H9 (cell line): ENCODE measurements around the gene PLEKHA8. TPM values are rescaled to one million over a fixed set of nuclear protein-coding genes. Genes with fewer than 3 reads are reported as not detected.

Experiments used
- DNase-seq: peaks from one replicate; pipeline ENCODE4 v3.0.0-alpha.2; 2017
- H2AFZ ChIP-seq: one replicate; pipeline ENCODE4 v1.6.1; 2013; ENCODE audit warnings: mild to moderate bottlenecking, low read length, control low read depth, moderate library complexity
- H2AK5ac ChIP-seq: 2 replicates; pipeline ENCODE4 v1.6.1; 2013; ENCODE audit warnings: low read length, control low read depth, mixed read lengths; ENCODE audit not compliant: insufficient read length
- H2BK120ac ChIP-seq: one replicate; pipeline ENCODE4 v1.6.1; 2013; ENCODE audit warnings: low read depth, mild to moderate bottlenecking, low read length, control low read depth, inconsistent platforms; ENCODE audit not compliant: poor library complexity, severe bottlenecking
- H2BK12ac ChIP-seq: 2 replicates; pipeline ENCODE4 v1.6.1; 2013; ENCODE audit warnings: low read length, control low read depth, mixed read lengths, low read depth; ENCODE audit not compliant: insufficient read length
- H2BK15ac ChIP-seq: 2 replicates; pipeline ENCODE4 v1.6.1; 2013; ENCODE audit warnings: low read depth, low read length, control low read depth
- H2BK20ac ChIP-seq: one replicate; pipeline ENCODE4 v1.6.1; 2013; ENCODE audit warnings: low read depth, mild to moderate bottlenecking, low read length, control low read depth, inconsistent platforms; ENCODE audit not compliant: poor library complexity, severe bottlenecking
- H2BK5ac ChIP-seq: 2 replicates; pipeline ENCODE4 v1.6.1; 2013; ENCODE audit warnings: low read length, control low read depth, mixed read lengths; ENCODE audit not compliant: insufficient read length
- H3K14ac ChIP-seq: 2 replicates; pipeline ENCODE4 v1.6.1; 2013; ENCODE audit warnings: low read length, control low read depth; ENCODE audit not compliant: insufficient read depth
- H3K18ac ChIP-seq: 2 replicates; pipeline ENCODE4 v1.6.1; 2013; ENCODE audit warnings: low read depth, mild to moderate bottlenecking, mixed read lengths, low read length, control low read depth; ENCODE audit not compliant: insufficient read length
- H3K23ac ChIP-seq: 2 replicates; pipeline ENCODE4 v1.6.1; 2013; ENCODE audit warnings: low read length, control low read depth, mixed read lengths, low read depth; ENCODE audit not compliant: insufficient read length
- H3K23me2 ChIP-seq: 2 replicates; pipeline ENCODE4 v1.6.1; 2013; ENCODE audit warnings: low read depth, mild to moderate bottlenecking, mixed read lengths, low read length, control low read depth; ENCODE audit not compliant: insufficient read length, poor library complexity, severe bottlenecking
- H3K27ac ChIP-seq: 2 replicates; pipeline ENCODE4 v1.5.1; 2013; ENCODE audit warnings: low read length, control low read depth, mixed read lengths, low read depth; ENCODE audit not compliant: insufficient read length
- H3K27me3 ChIP-seq: 2 replicates; pipeline ENCODE4 v1.6.1; 2013; ENCODE audit warnings: low read length, control low read depth, inconsistent platforms; ENCODE audit not compliant: insufficient read depth
- H3K4ac ChIP-seq: 2 replicates; pipeline ENCODE4 v1.6.1; 2013; ENCODE audit warnings: low read depth, mild to moderate bottlenecking, control low read depth, inconsistent platforms, low read length, moderate library complexity
- H3K4me1 ChIP-seq: 2 replicates; pipeline ENCODE4 v1.6.1; 2013; ENCODE audit warnings: low read length, control low read depth, inconsistent platforms; ENCODE audit not compliant: insufficient read depth
- H3K4me2 ChIP-seq: 2 replicates; pipeline ENCODE4 v1.6.1; 2013; ENCODE audit warnings: low read length, control low read depth, mixed read lengths; ENCODE audit not compliant: insufficient read length, insufficient read depth
- H3K56ac ChIP-seq: 2 replicates; pipeline ENCODE4 v1.6.1; 2013; ENCODE audit warnings: low read depth, mild to moderate bottlenecking, mixed read lengths, low read length, control low read depth; ENCODE audit not compliant: insufficient read length
- H3K79me1 ChIP-seq: 2 replicates; pipeline ENCODE4 v1.6.1; 2013; ENCODE audit warnings: low read depth, mild to moderate bottlenecking, moderate library complexity, low read length, control low read depth, inconsistent platforms; ENCODE audit not compliant: insufficient read depth, poor library complexity, severe bottlenecking
- H3K79me2 ChIP-seq: 2 replicates; pipeline ENCODE4 v1.6.1; 2013; ENCODE audit warnings: low read length, control low read depth, inconsistent platforms; ENCODE audit not compliant: insufficient read depth
- H3K9ac ChIP-seq: 2 replicates; pipeline ENCODE4 v1.6.1; 2013; ENCODE audit warnings: low read length, control low read depth, mixed read lengths; ENCODE audit not compliant: insufficient read length; ENCODE audit errors: extremely low read depth
- H3K9me3 ChIP-seq: one replicate; pipeline ENCODE4 v1.6.1; 2013; ENCODE audit warnings: low read depth, low read length, inconsistent platforms; ENCODE audit not compliant: control insufficient read depth
- H3T11ph ChIP-seq: one replicate; pipeline ENCODE4 v1.6.1; 2013; ENCODE audit warnings: mild to moderate bottlenecking, low read length, control low read depth, inconsistent platforms
- H4K20me1 ChIP-seq: one replicate; pipeline ENCODE4 v1.6.1; 2013; ENCODE audit not compliant: control insufficient read depth, insufficient read length, insufficient read depth
- H4K5ac ChIP-seq: 2 replicates; pipeline ENCODE4 v1.6.1; 2013; ENCODE audit warnings: low read depth, mild to moderate bottlenecking, mixed read lengths, low read length, control low read depth; ENCODE audit not compliant: insufficient read length
- H4K8ac ChIP-seq: replicated peaks from 2 replicates; pipeline ENCODE4 v1.6.1; 2013; ENCODE audit warnings: low read length, control low read depth, mixed read lengths, low read depth; ENCODE audit not compliant: insufficient read length
- H4K91ac ChIP-seq: 2 replicates; pipeline ENCODE4 v1.6.1; 2013; ENCODE audit warnings: low read depth, mild to moderate bottlenecking, moderate library complexity, mixed read lengths, low read length, control low read depth; ENCODE audit not compliant: insufficient read length
- H3K27ac Mint-ChIP-seq, 3 experiments: 2 replicates in 2 of 3; 3 replicates in 1 of 3; pipeline ENCODE4 v1.8.0; 2020 to 2021; ENCODE audit warnings: mixed read lengths in 3 of 3, mild to moderate bottlenecking in 1 of 3, moderate library complexity in 1 of 3
- H3K27me3 Mint-ChIP-seq: 2 replicates; pipeline ENCODE4 v1.8.0; 2021; ENCODE audit warnings: low read depth, mild to moderate bottlenecking, moderate library complexity, mixed read lengths
- H3K36me3 Mint-ChIP-seq, 3 experiments: 2 replicates in 2 of 3; 3 replicates in 1 of 3; pipeline ENCODE4 v1.8.0; 2020 to 2021; ENCODE audit warnings: low read depth in 3 of 3, mixed read lengths in 3 of 3; ENCODE audit not compliant: insufficient read depth in 1 of 3
- H3K4me1 Mint-ChIP-seq, 2 experiments: 2 replicates each; pipeline ENCODE4 v1.8.0; 2020; ENCODE audit warnings: mixed read lengths in 2 of 2
- H3K4me3 Mint-ChIP-seq, 2 experiments: 2 replicates in 1 of 2; 3 replicates in 1 of 2; pipeline ENCODE4 v1.8.0; 2020 to 2021; ENCODE audit warnings: mild to moderate bottlenecking in 2 of 2, mixed read lengths in 2 of 2, moderate library complexity in 1 of 2
- H3K9me3 Mint-ChIP-seq, 2 experiments: 2 replicates in 1 of 2; 3 replicates in 1 of 2; pipeline ENCODE4 v1.8.0; 2020; ENCODE audit warnings: mild to moderate bottlenecking in 2 of 2, mixed read lengths in 2 of 2, moderate library complexity in 1 of 2
- CTCF ChIP-seq: fragments of 200-600 bp; sonication (generic); conservative IDR thresholded peaks from 3 replicates; pipeline ENCODE4 v1.8.0; 2021; ENCODE audit warnings: antibody characterized with exemption, mild to moderate bottlenecking
- WGBS: extraction: QIAGEN DNeasy Blood & Tissue Kit; methylation state at CpG from one replicate; pipeline ENCODE4 v1.1.7; 2013; ENCODE audit warnings: missing lambda C conversion rate, low lambda C conversion rate, mixed read lengths; ENCODE audit not compliant: insufficient read length; ENCODE audit errors: extremely low coverage; 5-methylcytosine and 5-hydroxymethylcytosine counted together
- total RNA-seq: library from RNA; stranded (reverse); gene quantifications from 2 replicates; pipeline ENCODE4 v1.2.1, GENCODE V29; 2021

PLEKHA8 gene
- total RNA-seq, 1 experiment from 2014 or later: 37.0 TPM

- Mint-ChIP-seq H3K27me3 (no peaks in the 10 kb centered on the region), H3K4me1 (peaks cover 11 to 12% of the 10 kb centered on the region in 2 experiments), H3K9me3 (no peaks in the 10 kb centered on the region), H3K36me3 (peaks cover 18 to 52% (median 39%) of the 10 kb centered on the region in 3 experiments; a peak in 6 of 7 replicates), H3K27ac (peak overlapping the region in 1 of 3 experiments; percentile 72; a peak in 1 of 7 replicates), H3K4me3 (no peak overlapping the region)
- no peak overlapping the region for H2BK15ac ChIP-seq
- no peaks in the 10 kb centered on the region for H3K9me3 ChIP-seq
- no peak overlapping the region for H2BK20ac ChIP-seq
- no peak overlapping the region for H3K4me2 ChIP-seq
- no peaks in the 10 kb centered on the region for H3K27me3 ChIP-seq
- no peak overlapping the region for H2BK5ac ChIP-seq
- H2AK5ac ChIP-seq: no peak overlapping the region
- H3K27ac ChIP-seq: no peak overlapping the region
- WGBS: no CpG with 5 or more reads among the region's 3 CpGs
- no peaks in the 10 kb centered on the region for H4K20me1 ChIP-seq
- no peak overlapping the region for H3K18ac ChIP-seq
- peaks cover 19% of the 10 kb centered on the region for H3K79me1 ChIP-seq
- no peak overlapping the region for H4K8ac ChIP-seq
- no peak overlapping the region for H3K9ac ChIP-seq
- no peak overlapping the region for H2AFZ ChIP-seq
- no peaks in the 10 kb centered on the region for H3K23me2 ChIP-seq
- H3K23ac ChIP-seq: no peak overlapping the region
- H3K79me2 ChIP-seq: peaks cover 9% of the 10 kb centered on the region; the same call in 1 of the 2 replicates
- TF ChIP-seq CTCF: no peak
- no peak overlapping the region for H2BK120ac ChIP-seq
- no peak overlapping the region for H3K14ac ChIP-seq
- H3T11ph ChIP-seq: no peak overlapping the region
- no peak overlapping the region for H3K4ac ChIP-seq
- no peak overlapping the region for H3K56ac ChIP-seq
- no peak for DNase-seq
- H4K91ac ChIP-seq: no peak overlapping the region
- H3K4me1 ChIP-seq: peaks cover 2% of the 10 kb centered on the region
- H4K5ac ChIP-seq: no peak overlapping the region
- no peak overlapping the region for H2BK12ac ChIP-seq
Measured at GRCh38 chr7:30046127-30046770, 18.0 kb downstream of the PLEKHA8 start.
